IPS-NIHi11 (cell line): ENCODE results near the gene FGB.
"Not testable (repeated sequence)": the region's sequence is repeated elsewhere in the genome, so short reads cannot be mapped to it uniquely, and the experiment has no call there.

Experiments
- DNase-seq: peaks from one replicate; pipeline ENCODE4 v3.0.0; 2012; ENCODE audit warnings: mixed read lengths, low spot score

FGB gene

DNA sequence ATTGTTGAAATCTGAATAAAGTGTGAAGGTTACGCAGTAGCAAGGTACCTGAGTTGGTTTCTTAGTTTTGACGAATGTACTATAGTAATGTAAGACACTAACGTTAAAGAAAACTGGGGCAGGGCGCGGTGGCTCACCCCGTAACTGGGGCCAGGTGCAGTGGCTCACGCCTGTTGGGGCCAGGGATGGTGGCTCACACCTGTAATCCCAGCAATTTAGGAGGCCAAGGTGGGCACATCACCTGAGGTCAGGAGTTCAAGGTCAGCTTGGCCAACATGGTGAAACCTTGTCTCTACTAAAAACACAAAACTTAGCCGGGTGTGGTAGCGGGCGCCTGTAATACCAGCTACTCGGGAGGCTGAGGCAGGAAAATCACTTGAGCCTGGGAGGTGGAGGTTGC lies 34.5 kb downstream of the FGB start:
- DNase-seq = not testable (repeated sequence)

DNA sequence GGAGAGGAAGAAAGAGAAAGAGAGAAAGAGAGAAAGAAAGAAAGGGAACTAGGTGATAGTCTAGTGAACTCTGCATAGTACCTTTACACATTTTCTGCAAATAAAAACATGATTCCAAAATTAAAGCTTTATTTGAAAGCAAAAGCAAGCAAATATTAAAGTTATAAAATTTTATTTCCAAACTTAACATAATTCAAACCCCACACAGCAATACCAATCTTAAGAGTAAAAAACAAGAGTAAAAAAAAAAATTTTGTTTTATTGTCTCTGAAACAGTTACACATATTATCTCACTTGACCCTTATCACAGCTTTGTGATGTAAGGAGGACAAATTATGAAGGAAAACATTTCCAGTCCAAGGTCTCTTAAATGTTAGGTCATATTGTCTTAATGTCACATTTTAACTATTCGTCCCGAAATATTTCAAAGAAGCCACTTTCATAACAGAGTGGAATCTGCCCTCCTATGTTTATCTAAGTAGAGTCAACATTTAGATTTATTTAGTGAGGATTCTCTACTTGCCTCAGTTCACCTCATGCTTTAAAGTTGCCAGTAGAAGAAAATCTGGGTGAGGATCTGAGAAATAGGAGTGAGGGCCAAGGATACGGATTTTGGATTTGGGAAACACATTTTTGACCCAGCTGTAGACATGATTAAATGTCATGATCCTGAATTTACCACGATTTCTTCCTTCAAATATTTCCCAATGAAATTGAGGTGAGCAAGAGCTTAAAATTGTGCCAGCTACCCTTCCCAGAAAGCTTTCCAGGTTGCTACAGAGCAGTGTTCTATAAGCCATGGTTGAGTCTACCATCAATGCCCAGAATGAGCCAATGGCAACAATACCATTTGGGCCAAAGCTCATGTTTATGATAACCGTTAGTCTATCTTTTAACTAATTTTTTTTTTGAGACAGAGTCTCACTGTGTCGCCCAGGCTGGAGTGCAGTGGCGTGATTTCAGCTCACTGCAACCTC lies 35.3 kb downstream of the FGB start:
- DNase-seq = no peak

DNA sequence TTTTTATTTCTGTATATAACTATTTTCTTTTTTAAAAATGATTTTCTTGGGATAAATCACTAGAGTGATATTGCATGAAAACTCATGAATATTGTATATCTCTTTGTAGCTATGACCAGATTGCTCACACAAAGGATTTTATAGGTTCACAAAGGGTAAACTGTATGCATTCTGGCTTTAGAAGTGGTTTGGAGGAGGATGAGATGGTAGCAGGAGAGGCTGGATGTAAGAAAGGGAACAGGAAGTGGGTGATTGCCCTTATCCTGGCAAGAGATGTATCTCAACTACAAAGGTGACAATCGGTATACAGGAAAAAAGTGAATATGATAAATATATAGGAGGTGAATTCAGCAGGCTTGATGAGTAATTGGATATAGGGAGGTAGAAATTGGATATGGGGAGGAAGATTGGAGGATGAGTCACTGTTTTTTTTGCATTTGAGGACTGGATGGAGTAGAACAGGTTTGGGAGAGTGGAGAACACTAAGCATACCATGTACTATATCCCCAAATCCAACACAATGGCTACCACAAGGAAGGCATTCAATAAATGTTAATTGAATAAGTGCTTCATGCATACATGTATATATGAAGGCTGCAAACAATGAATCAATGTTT lies 39.7 kb downstream of the FGB start:
- no peak for DNase-seq

DNA sequence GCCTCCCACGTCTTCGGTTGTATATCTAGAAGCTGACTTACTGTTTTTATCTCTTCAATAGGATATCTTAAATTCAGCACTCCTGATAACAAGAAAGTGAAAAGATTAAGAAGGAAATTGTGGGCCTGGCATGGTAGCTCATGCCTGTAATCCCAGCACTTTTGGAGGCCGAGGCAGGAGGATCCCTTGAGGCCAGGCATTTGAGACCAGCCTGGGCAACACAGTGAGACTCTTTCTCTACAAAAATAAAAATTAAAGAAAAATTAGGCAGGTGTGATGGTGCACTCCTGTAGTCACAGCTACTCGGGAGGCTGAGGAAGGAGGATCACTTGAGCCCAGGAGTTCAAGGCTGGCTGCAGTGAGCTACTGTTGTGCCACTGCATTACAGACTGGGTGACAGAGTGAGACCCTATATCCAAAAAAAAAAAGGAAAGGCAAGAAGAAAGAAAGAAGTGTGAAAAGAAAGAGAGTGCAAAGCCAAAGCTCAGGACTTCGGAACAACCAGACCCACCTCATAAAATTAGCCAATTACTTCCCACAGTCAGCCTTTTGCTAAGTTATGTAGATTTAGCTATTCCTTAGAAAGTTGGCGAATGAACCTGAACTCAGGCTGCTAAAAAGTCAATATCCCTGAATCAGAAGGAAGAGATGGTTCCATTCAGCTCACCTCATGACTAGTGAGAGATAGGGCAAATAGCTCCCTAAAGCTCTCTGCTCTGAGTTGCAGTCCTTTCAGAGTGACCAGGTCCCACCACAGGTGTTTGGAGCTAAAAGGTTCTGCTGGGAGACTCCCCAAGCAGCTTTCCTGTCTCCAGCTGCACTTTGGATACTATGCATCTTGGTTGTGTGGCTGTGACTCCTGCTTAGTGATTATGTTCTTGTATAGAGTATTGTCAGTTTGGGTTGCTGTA lies 40.5 kb downstream of the FGB start:
- no peak for DNase-seq

DNA sequence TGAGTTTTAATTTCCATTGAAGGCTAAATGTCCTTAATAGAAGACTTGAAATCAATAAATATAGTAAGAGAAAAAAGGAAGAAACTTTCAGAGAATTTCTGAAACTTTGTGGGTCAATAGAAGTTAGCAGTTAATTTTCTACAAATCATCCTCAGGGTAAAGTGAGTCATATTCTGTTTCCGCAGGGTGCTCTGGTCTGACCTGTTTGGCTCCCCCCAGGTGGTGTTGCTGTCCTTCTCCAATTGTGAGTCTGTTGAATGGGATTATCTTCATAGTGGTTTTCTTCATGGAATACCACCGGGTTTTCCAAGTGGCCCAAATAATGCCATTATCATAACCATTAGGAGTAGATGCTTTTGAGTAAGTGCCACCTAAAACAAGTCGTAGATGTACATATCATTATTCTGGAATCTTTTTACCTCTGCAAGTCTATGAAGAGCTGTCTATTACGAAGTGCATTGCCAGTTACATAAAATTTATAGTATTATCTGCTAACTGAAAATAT lies 41.9 kb downstream of the FGB start:
- no peak for DNase-seq

DNA sequence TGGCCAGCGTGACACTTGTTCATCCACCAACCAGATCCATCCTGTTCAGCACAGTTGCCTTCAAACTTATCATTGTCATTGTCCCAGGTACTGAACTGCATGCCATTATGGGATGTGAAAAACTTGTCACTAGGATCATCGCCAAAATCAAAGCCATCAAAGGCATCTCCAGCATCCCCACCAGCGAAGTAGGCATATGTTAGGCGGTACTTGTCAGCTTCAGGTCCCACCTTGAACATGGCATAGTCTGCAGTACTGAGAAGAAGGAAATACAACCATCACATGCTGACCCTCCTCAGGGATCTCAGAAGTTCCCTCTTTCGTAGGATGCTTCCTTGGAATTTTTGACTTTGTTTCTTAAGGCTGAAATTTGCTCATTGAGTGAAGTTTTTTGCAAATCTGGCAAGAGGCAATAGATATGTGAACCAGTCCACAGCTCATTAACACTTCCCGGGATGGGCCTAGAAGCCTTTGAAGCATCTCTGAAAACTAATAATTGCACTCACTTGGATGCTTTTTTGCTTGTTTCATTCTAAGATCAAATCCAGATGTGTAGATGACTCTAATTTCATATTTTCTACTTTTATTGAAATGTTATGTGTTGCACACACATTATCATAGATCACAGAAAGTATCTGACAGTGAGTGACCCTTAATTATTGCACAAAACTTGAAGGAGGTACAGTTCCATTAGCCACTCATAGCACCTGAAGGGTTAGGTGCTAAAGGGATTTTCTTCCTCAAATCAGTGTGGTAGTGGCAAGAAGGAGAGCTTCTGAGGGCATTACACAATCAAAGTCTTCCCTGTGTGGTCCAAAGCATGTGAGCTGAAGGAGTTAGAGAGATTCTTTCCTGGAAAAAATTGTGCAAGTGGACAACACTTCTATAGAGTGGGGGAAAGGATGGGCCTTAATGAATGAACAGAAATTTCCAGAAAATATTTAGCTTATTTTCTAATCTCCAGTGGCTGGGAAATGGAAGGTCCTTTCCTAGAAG lies 44.2 kb downstream of the FGB start:
- DNase-seq = no peak

GRCh38 chr4:154608361-154609252 lies 45.8 kb downstream of the FGB start:
- no peak for DNase-seq

GRCh38 chr4:154609532-154609931 lies 46.7 kb downstream of the FGB start:
- no peak for DNase-seq

- DNase-seq = no peak
Observed at GRCh38 chr4:154610582-154610981, 47.8 kb downstream of the FGB start.

DNA sequence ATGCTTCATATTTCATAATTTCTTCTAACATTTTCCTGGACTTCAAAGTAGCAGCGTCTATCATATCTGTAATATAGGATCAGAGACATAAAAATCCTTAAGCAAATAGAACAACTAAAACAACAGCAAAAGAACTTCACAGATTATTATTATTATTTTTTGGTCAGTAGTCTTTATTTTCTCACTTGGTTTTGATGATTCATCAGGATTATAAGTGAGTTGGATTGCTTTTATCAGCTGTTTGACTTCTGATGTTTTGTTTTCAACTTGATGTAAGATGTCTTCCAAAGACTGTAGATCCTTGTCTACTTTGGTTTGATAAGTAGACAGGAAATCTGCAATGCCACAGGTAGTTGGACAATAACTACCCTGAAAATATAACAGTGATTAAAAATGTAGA lies 49.0 kb downstream of the FGB start:
- no peak for DNase-seq

- DNase-seq = no peak
Observed at GRCh38 chr4:154612472-154613414, 49.9 kb downstream of the FGB start, which contains the start of gene FGG. TSS of gene FGG (minus strand) at chr4:154612656. CDS start at chr4:154612609, 47 bp downstream.

DNA sequence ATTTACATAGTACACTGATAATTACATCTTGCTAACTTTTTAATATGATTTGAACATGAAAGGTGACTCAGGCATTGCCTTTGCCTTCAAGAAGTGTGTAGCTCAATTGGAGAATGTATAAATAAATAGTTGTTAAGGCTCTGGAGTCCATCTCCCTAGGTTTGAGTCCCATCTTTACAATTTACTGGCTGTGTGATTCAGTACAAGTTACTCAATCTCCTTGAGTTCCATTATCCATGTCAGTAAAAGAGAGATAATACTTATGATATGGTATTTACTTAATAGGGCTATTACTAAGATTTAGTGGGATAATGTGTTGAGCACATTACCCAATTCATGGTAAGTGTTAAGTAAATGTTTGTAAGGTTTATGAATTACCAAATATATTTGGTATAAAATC lies 51.5 kb downstream of the FGB start:
- no peak for DNase-seq

GRCh38 chr4:154615211-154615610 lies 52.4 kb downstream of the FGB start:
- DNase-seq = no peak

DNA sequence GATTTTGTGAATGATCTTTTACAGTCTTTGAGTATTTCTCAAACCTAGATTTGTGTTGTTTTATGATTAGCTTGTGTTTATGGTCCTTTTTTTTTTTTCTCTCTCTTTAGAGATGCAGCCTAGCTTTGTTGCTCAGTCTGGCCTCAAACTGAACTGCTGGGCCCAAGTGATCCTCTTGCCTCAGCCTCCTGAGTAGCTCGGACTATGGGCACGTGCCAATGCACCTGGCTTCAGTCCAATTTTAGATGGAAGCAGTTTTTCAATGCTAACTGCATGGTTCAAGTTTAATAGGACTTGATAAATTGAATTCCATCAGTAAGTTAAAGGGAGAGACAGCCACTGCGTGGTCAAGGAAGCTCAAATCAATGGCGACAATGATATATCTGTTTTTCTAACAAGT lies 53.5 kb downstream of the FGB start:
- no peak for DNase-seq

DNA sequence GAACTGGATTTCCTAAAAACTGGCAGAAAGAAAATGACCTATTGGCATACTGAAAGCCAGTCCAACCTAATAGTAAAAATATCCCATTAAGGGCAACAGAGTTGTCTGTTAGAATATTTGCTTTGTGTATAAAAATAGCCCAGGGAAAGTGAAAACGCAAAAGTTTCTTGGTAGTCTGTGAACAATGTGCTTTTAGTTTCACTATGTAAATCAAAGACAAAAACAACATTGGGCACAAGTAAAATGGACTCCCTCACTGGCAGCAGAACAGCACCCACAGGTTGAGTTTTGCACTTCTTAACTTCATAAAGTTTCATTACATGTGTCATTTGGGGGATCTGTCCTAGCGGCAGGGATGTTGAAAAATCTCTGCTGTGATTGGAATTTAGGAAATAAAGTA lies 53.9 kb downstream of the FGB start:
- no peak for DNase-seq

DNA sequence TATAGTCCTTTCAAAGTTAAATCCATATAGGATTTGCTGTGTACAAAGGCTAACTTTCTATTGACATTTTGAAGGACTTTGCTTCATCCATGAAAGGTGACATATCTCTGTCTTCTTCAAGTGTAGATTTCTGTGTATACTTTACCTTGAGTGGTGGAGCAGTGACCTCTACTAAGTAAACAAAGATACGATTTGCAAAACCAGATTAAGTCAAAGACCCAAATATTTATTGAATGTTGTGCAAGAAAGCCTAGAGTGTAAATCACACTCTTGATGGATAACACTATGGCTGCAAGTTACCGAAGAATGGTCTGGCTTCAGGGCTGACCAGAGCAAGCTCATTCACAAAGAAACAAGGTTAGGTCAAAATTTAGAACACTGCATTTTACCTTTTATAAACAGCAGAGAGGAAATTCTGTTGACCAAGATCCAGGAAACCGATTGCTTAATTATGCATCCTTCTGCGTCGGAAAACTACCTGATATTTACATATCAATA lies 55.1 kb downstream of the FGB start:
- DNase-seq = no peak

DNA sequence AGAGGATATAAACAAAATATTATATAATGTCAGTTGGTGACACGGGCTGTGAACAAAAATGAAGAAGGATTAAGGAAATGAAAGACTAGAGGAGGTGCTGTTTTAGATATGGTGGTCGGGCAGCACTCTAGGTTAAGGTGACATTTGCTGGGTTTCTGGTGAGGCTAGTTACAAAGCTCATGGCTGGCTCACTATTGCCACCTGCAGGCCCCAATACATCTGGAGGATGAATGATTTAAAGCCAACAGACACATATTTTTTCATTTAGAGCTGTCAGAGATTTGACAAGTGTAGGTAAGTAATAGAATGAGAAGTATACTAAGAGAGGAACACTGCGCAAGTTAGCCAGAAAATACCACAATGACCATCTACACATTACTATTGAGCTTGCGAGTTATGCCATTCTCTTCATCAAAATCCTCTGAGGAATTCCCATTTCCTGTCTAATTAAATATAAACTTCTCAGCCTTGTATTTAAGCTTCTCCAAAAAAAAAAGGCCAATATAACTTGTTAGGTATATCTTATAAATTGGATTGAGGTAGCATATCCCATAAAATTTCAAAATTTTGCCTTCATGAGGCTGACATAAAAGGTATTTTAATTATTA lies 56.0 kb downstream of the FGB start:
- peak; percentile 64 for DNase-seq

- DNase-seq = no peak
Observed at GRCh38 chr4:154620111-154620510, 57.3 kb downstream of the FGB start.
